ENCODE measurements around the gene GRIP1.

GRIP1 gene

GRCh38 chr12:66423266-66423665, 255.6 kb downstream of the GRIP1 start:
- TF ChIP-seq, protein P1, sequence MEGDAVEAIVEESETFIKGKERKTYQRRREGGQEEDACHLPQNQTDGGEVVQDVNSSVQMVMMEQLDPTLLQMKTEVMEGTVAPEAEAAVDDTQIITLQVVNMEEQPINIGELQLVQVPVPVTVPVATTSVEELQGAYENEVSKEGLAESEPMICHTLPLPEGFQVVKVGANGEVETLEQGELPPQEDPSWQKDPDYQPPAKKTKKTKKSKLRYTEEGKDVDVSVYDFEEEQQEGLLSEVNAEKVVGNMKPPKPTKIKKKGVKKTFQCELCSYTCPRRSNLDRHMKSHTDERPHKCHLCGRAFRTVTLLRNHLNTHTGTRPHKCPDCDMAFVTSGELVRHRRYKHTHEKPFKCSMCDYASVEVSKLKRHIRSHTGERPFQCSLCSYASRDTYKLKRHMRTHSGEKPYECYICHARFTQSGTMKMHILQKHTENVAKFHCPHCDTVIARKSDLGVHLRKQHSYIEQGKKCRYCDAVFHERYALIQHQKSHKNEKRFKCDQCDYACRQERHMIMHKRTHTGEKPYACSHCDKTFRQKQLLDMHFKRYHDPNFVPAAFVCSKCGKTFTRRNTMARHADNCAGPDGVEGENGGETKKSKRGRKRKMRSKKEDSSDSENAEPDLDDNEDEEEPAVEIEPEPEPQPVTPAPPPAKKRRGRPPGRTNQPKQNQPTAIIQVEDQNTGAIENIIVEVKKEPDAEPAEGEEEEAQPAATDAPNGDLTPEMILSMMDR (IDR thresholded peaks at IDR 0.05; ENCODE audit: low read depth, low read length): no peak
- in situ Hi-C loops (cut with HindIII; ENCODE audit: low sequenced_read_pairs): no loop called here
- H3K4me3 ChIP-seq (ENCODE audit: low read depth, low read length): no peak overlapping the region
- no peak for DNase-seq (ENCODE audit: low read depth, low spot score)

- TF ChIP-seq, protein P1 (IDR thresholded peaks at IDR 0.05; ENCODE audit: low read depth, low read length): no peak
- in situ Hi-C loops (cut with HindIII; ENCODE audit: low sequenced_read_pairs): no loop called here
These were observed 260.0 kb downstream of the GRIP1 start for GRCh38 chr12:66418908-66419307.

GRCh38 chr12:66417217-66417616, 261.7 kb downstream of the GRIP1 start:
- H3K4me3 ChIP-seq (ENCODE audit: low read depth, low read length): no peak overlapping the region
- DNase-seq (ENCODE audit: low read depth, low spot score): no peak
- in situ Hi-C loops (cut with HindIII; ENCODE audit: low sequenced_read_pairs): no loop called here
- TF ChIP-seq, protein P1 (IDR thresholded peaks at IDR 0.05; ENCODE audit: low read depth, low read length): no peak

More at GRCh38 chr12:66418908-66419307, 260.0 kb downstream of the GRIP1 start:
- no peak for DNase-seq (ENCODE audit: low read depth, low spot score)
- no peak overlapping the region for H3K4me3 ChIP-seq (ENCODE audit: low read depth, low read length)

GRCh38 chr12:66409195-66409871, 269.5 kb downstream of the GRIP1 start:
- DNase-seq (ENCODE audit: low read depth, low spot score): peak; percentile 75
- TF ChIP-seq, protein P1 (IDR thresholded peaks at IDR 0.05; ENCODE audit: low read depth, low read length): peak; percentile 70
- in situ Hi-C loops (cut with HindIII; ENCODE audit: low sequenced_read_pairs): no loop called here
- no peak overlapping the region for H3K4me3 ChIP-seq (ENCODE audit: low read depth, low read length)

GRCh38 chr12:66405395-66405794, 273.5 kb downstream of the GRIP1 start:
- no peak overlapping the region for H3K4me3 ChIP-seq (ENCODE audit: low read depth, low read length)
- TF ChIP-seq, protein P1 (IDR thresholded peaks at IDR 0.05; ENCODE audit: low read depth, low read length): no peak
- in situ Hi-C loops (cut with HindIII; ENCODE audit: low sequenced_read_pairs): no loop called here
- DNase-seq (ENCODE audit: low read depth, low spot score): peak; percentile 53

- DNase-seq (ENCODE audit: low read depth, low spot score): no peak
- no peak overlapping the region for H3K4me3 ChIP-seq (ENCODE audit: low read depth, low read length)
- TF ChIP-seq, protein P1 (IDR thresholded peaks at IDR 0.05; ENCODE audit: low read depth, low read length): no peak
- in situ Hi-C loops (cut with HindIII; ENCODE audit: low sequenced_read_pairs): no loop called here
These were observed 275.1 kb downstream of the GRIP1 start for GRCh38 chr12:66403746-66404145.
